HG03575 (cell line): ENCODE results near the gene MVB12B.
"Not testable (repeated sequence)": the region's sequence is repeated elsewhere in the genome, so short reads cannot be mapped to it uniquely, and the experiment has no call there.

Source experiments
- ATAC-seq: cut with Tn5 transposase; IDR thresholded peaks from one replicate; pipeline ENCODE4 v1.9.1; 2021; ENCODE audit not compliant: unreplicated experiment, insufficient number of reproducible peaks, low FRiP score; ENCODE audit errors: extremely low read depth

MVB12B gene

DNA sequence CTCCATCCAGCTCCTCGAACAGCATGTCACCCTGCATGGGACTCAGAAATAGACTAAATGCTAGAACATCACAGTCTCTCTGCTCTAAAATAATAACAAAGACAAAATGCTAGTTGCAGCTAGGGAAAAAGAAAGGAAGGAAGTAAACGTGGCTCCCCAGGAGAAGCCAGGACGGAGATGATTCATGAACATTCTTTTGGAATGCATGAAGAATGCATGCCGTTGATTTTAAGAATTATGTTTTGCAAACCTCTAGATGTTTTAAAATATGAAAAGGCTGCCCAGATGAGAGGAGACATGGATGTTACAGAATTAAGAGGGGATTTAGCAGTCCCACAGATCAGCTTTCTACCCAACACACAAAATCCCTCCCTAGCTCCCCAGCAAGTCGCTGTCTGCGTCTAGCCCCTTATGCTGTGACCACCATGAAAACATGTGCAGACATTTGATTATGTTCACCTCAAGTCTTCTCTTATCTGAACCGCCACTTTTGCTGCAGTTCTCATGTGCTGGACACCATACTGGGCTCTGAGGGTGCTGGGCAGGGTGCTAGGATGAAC lies 147.7 kb downstream of the MVB12B start:
- ATAC-seq: no peak

- ATAC-seq: no peak
Measured at GRCh38 chr9:126474786-126475485, 148.3 kb downstream of the MVB12B start.

DNA sequence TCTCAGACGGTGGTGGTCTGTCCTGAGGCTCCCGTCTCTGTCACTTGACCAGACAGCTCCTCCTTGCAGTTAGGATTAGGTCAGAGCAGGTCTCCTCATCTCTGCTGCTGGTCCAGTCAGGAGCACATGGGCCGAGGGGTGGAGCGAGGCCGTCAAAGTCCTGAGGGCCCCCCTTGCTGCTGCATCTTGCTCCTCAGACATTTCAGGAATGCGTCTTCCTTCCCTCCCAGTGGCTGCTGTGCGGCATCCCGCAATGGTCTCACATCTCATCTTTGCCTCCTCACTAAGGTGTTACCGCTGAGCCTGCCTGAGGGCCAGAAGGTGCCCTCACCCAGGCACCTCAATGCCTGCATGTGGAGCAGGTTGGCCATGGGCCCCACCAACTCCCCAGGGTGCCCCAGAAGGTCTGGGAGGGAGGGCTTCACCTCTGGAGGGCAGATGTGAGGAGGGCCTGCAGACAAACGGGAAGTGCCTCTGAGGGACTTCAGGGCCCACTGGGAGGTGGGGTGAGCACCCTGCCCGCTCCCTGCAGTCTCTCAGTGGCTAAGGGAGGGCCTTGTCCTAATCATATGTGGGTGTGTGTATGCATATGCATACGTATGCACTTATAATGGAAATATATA lies 149.4 kb downstream of the MVB12B start:
- ATAC-seq: no peak

GRCh38 chr9:126477432-126477831 lies 150.8 kb downstream of the MVB12B start:
- not testable (repeated sequence) for ATAC-seq

GRCh38 chr9:126478216-126478981 lies 151.8 kb downstream of the MVB12B start:
- ATAC-seq: no peak

DNA sequence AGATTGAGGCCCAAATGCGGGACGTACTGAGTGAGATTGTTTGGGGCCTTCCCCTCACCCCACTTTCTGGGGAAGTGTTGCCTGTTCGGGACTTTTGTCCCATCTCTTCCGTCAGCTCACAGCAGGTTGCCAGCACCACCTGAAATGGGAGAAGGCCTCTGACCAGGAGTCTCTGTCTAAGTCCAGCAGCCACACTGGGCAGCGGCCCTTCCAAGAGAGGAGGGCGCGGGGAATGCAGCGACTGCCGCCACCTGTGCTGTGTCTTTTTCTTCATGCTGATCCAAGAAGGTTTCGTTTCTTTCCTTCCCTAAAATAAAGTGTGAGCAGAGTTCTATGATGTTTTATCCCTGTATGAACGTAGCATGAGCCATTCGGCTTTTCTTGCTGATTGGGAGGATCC lies 152.9 kb downstream of the MVB12B start:
- no peak for ATAC-seq

DNA sequence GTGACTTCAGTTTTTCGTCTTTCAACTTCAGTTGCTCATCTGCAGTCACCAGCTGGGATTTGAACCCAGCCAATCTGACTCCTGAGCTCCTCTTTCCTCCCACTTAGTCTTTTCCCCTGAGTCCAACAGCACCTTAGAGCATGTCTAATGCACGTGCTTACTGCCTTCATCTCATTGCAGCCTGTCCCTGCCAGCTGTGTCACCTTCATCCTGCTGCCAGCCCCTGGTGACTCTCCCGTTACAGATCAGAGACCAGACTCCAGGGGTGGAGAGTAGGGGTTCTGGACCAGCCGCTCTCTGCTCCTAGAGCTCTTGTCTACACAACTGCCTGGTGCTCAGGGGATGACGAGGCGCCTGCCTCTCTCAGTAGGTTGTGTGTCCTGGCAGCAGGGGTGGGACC lies 154.2 kb downstream of the MVB12B start:
- no peak for ATAC-seq

DNA sequence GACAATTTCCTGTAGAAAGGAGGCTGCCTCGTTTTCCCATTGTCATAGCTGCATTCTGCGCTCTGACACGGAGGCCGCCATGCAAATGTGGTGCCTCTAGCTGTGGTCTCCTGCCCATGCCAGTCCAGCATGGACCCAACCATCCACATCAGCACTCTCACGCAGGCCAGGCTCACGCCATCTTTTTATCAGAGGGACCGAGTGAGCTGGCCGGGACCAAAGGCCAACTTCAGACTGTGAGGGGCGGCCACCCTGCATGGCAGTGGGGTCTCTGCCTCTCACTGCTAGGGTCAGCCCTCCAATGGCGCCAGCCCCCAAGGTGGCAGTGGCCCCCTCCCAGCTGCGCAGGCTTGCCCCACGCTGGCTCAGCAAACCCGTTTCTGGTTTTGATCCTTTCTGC lies 155.2 kb downstream of the MVB12B start:
- no peak for ATAC-seq

GRCh38 chr9:126482361-126483044 lies 155.9 kb downstream of the MVB12B start:
- no peak for ATAC-seq

DNA sequence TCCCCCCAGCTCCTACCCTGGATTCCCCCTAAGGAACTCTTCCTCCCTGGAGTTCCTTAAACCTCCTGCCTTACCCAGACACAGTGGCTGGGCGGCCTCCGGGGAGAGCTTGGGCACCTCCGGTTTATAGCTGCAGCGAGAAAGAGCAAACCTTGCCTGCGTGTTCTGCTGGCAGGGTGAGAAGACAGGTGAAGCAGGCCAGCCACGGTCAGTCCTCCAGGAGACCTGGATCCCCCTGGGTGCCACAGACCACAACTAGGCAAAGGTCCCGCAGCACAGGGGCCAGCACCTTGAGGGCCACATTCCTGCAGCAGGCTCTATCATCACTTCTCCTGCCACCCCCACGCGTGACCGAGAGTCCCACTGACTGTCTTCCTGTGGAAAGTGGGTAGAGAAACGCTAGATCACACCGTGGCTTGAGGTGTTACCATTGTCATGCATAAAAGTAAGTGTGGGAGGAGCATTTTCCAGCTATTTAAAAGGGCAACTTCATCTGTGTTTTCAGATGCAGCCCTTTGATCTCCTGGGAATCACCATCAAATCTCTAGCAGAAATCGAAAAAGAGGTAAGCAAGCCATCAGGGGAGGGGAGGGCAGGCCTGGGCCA lies 156.9 kb downstream of the MVB12B start:
- no peak for ATAC-seq

GRCh38 chr9:126485662-126486061 lies 159.0 kb downstream of the MVB12B start:
- ATAC-seq: no peak

GRCh38 chr9:126486276-126486675 lies 159.6 kb downstream of the MVB12B start:
- no peak for ATAC-seq

- ATAC-seq: no peak
Measured at GRCh38 chr9:126487856-126488255, 161.2 kb downstream of the MVB12B start.

DNA sequence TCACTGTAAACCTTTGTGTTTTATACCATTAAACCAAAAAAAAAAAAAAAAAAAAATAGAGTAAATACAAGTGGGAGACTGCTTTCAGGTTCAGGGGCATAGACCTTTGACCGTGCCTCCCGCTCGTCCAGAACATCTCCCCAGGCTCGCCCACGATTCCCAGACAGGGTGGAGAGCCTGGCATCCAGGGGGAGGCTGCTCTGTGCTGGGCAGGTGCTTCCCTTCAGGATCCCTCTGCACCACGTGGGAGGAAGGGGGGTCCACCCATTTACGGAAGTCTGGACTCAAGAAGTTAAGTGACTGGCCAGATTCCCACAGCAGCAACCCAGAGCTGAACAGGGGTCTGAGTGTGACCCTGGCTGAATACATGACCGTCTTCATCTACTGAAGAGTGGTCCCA lies 161.7 kb downstream of the MVB12B start:
- ATAC-seq: no peak

GRCh38 chr9:126488881-126489404 lies 162.3 kb downstream of the MVB12B start:
- no peak for ATAC-seq

GRCh38 chr9:126489581-126490213 lies 163.1 kb downstream of the MVB12B start:
- ATAC-seq: no peak

DNA sequence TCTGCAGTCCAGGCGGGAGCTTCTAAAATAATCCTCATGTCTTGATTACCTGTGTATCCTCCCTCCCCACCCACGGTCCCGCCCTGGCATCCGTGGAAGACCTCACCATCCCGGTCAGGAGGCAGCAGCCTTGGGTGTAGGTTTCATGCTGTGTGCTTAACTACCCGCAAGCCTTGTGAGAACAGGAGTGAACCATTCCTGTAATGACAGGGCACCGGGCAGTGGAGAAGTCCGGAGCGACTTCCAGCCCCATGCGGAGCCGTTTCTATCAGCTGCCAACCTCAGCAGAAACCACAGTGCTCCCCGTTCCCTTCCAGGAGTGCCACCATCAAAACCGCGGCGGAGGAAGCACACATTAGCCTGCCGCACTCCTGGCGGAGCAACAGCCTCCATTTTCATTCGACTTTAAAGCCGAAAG lies 163.6 kb downstream of the MVB12B start:
- no peak for ATAC-seq

GRCh38 chr9:126490871-126491567 lies 164.4 kb downstream of the MVB12B start:
- ATAC-seq: no peak
